ENCODE data around the gene CAB39.

Gene CAB39

GRCh38 chr2:230681171-230681545 lies 31.5 kb upstream of the CAB39 start:
- no peak for DNase-seq (ENCODE audit: low read depth)
- TF ChIP-seq, protein P1, sequence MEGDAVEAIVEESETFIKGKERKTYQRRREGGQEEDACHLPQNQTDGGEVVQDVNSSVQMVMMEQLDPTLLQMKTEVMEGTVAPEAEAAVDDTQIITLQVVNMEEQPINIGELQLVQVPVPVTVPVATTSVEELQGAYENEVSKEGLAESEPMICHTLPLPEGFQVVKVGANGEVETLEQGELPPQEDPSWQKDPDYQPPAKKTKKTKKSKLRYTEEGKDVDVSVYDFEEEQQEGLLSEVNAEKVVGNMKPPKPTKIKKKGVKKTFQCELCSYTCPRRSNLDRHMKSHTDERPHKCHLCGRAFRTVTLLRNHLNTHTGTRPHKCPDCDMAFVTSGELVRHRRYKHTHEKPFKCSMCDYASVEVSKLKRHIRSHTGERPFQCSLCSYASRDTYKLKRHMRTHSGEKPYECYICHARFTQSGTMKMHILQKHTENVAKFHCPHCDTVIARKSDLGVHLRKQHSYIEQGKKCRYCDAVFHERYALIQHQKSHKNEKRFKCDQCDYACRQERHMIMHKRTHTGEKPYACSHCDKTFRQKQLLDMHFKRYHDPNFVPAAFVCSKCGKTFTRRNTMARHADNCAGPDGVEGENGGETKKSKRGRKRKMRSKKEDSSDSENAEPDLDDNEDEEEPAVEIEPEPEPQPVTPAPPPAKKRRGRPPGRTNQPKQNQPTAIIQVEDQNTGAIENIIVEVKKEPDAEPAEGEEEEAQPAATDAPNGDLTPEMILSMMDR (IDR thresholded peaks at IDR 0.05; ENCODE audit: low read depth, low read length, missing control alignments): no peak
- no peak overlapping the region for H3K4me3 ChIP-seq (ENCODE audit: low read depth, low read length)

DNA sequence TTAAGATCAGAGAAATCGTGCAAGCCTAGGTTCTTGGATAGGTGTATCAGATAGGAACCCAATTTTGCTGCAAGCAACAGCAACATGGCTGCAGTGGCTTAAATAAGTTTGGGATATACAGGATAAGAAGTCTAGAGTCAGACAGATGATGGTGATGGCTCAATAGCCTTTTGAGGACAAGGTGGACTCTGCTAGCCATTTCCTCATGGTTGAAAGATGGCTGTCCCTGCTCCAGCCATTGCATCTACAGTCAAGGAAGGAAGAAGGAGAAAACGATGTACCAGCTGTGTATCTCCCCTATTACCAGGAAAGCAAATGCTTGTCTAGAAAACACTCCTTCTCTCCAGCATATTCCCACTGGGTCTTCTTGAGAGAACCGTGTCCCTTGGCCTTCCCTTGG lies 30.1 kb upstream of the CAB39 start:
- no peak overlapping the region for H3K4me3 ChIP-seq (ENCODE audit: low read depth, low read length)
- DNase-seq (ENCODE audit: low read depth): no peak
- TF ChIP-seq, protein P1 (IDR thresholded peaks at IDR 0.05; ENCODE audit: low read depth, low read length, missing control alignments): no peak

DNA sequence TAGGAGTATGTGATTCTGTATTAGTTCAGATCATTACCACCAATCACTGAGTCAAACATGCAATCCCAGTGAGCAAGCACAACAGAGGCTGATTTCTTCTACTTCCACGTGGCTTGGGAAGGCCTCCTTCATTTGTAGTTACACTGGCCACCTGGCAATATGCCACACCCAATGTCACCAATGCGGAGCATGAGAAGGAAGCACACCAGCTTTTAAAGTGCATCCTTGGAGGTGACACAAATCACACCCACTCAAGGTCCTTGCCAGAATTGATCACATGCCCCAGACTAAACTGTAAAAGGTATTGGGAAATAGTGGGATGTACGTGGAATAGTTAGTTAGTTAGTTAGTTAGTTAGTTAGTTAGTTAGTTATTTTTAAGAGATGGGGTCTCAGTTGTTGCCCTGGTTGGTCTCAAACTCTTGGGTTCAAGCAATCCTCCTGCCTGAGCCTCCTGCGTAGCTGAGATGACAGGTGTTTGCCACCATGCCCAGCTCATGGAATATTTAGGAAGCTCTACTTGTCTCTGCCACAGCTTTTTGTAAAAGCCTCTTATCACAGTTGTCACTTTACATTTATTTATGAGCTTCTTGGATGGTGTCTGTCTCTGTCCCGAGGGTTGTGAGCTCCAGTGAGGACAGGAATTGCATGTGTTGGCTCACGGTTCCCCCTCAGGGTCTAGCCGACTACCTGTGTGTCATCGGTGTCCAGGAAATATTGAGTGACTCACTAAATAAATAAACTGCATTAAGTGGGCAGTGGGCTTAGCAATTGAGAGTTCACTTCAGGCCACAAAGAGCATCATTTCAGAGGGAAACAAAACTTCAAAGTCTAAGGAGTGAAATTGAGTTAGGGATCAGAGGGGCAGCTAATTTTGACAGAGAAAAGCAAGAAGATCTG lies 28.1 kb upstream of the CAB39 start:
- no peak for DNase-seq (ENCODE audit: low read depth)
- H3K4me3 ChIP-seq (ENCODE audit: low read depth, low read length): no peak overlapping the region
- TF ChIP-seq, protein P1 (IDR thresholded peaks at IDR 0.05; ENCODE audit: low read depth, low read length, missing control alignments): no peak

- H3K4me3 ChIP-seq (ENCODE audit: low read depth, low read length): no peak overlapping the region
- DNase-seq (ENCODE audit: low read depth): no peak
- TF ChIP-seq, protein P1 (IDR thresholded peaks at IDR 0.05; ENCODE audit: low read depth, low read length, missing control alignments): no peak
Measured at GRCh38 chr2:230685178-230685577, 27.5 kb upstream of the CAB39 start.

GRCh38 chr2:230687498-230687897 lies 25.1 kb upstream of the CAB39 start:
- DNase-seq (ENCODE audit: low read depth): no peak
- H3K4me3 ChIP-seq (ENCODE audit: low read depth, low read length): no peak overlapping the region
- TF ChIP-seq, protein P1 (IDR thresholded peaks at IDR 0.05; ENCODE audit: low read depth, low read length, missing control alignments): no peak

DNA sequence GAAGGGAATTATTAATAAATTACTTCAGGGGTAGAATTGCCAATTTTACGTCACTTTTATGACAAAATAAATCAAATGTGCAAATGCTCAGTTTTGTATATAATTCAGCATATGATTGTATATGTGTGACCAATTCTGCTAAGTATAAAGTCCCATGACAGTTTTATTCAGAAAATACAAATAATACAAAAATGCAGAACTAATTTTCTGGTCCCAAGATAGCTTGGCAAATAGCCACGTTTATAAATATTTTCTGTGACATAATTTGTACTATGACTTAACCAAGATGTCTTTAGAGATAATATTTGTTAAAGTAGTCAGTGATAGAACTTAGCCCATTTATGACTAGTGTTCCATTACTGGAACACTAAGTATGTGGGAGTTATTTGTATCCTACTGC lies 24.2 kb upstream of the CAB39 start:
- no peak for DNase-seq (ENCODE audit: low read depth)
- H3K4me3 ChIP-seq (ENCODE audit: low read depth, low read length): no peak overlapping the region
- TF ChIP-seq, protein P1 (IDR thresholded peaks at IDR 0.05; ENCODE audit: low read depth, low read length, missing control alignments): no peak

GRCh38 chr2:230690439-230690838 lies 22.2 kb upstream of the CAB39 start:
- no peak for DNase-seq (ENCODE audit: low read depth)
- no peak overlapping the region for H3K4me3 ChIP-seq (ENCODE audit: low read depth, low read length)
- TF ChIP-seq, protein P1 (IDR thresholded peaks at IDR 0.05; ENCODE audit: low read depth, low read length, missing control alignments): no peak

All from GM12864 (cell line).